Measurements from ENCODE around the gene PET100.

- TF ChIP-seq CTCF (IDR thresholded peaks at IDR 0.05), result no peak
- no peak for TF ChIP-seq POLR2A (IDR thresholded peaks at IDR 0.05)
These were observed 14.5 kb upstream of the PET100 start for GRCh38 chr19:7614859-7615741.

All from body of pancreas (tissue), 4 donors.